ENCODE measurements around the gene PLCB1.

- no peak for TF ChIP-seq CTCF (IDR thresholded peaks at IDR 0.05; ENCODE audit: extremely low read depth in 1 of 2, insufficient read depth in 1 of 2, low read depth in 1 of 2, low read length in 2 of 2)
- no peak for TF ChIP-seq POLR2A (IDR thresholded peaks at IDR 0.05; ENCODE audit: low read depth, low read length)
- TF ChIP-seq POLR2AphosphoS5 (IDR thresholded peaks at IDR 0.05; ENCODE audit: insufficient read depth, low read depth, low read length) = no peak
- TF ChIP-seq MAX (IDR thresholded peaks at IDR 0.05; ENCODE audit: insufficient read depth, insufficient read length) = no peak
- no peak for TF ChIP-seq EZH2 (IDR thresholded peaks at IDR 0.05; ENCODE audit: borderline replicate concordance, low read depth, low read length, severe bottlenecking)
- TF ChIP-seq JUN (IDR thresholded peaks at IDR 0.05; ENCODE audit: borderline replicate concordance, insufficient read depth, insufficient read length, low read depth) = no peak
- TF ChIP-seq FOS (IDR thresholded peaks at IDR 0.05; ENCODE audit: borderline replicate concordance, insufficient read depth, low read length) = no peak
Observed at GRCh38 chr20:8287340-8287739, 155.3 kb downstream of the PLCB1 start.
